Spleen (tissue), 7 donors: ENCODE results near the gene OR6X1.

Experiments
- CTCF ChIP-seq, 11 experiments: fragments of 200-600 bp in 7 of 11; fragments of 450-650 bp in 4 of 11; sonication (generic) in 4 of 11; IDR thresholded peaks in 8 of 11; conservative IDR thresholded peaks in 3 of 11; 1 replicate in 7 of 11; 2 replicates in 4 of 11; pipeline versions ENCODE4 v1.4.0 to v1.8.0; 2016 to 2021; ENCODE audit warnings: antibody characterized with exemption in 11 of 11, inconsistent platforms in 4 of 11, mild to moderate bottlenecking in 1 of 11
- POLR2A ChIP-seq, 3 donors: fragments of 450-650 bp; IDR thresholded peaks; one replicate each; pipeline ENCODE4 v1.5.1; 2017; ENCODE audit warnings: antibody characterized with exemption in 3 of 3, mild to moderate bottlenecking in 1 of 3
- POLR2AphosphoS5 ChIP-seq, 3 donors: sonication (generic); formaldehyde crosslinking; IDR thresholded peaks; one replicate each; pipeline ENCODE4 v1.5.1; 2017; ENCODE audit warnings: antibody characterized with exemption in 3 of 3
- donor health status: DM: no; HTN: no; CAD: no; lungs with moderate emphysema.
- donor health status: DM: no; HTN: no; CAD: no.
- donor health status: DM: no; HTN: no; CAD: no.

DNA sequence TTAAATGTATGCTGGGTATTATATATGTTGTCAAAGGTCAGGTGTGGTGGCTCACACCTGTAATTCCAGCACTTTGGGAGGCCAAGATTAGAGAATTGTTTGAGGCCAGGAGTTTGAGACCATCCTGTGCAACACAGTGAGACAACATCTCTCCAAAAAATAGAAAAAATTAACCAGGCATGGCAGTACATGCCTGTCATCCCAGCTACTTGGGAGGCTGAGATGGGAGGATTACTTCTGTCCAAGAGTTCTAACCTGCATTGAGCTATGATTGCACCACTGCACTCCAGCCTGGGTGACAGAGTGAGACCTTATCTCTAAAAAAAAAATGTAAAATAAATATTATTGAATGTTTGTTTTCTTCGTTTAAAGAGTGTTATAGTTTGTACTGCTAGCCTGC lies 11.3 kb upstream of the OR6X1 start:
- TF ChIP-seq CTCF (IDR thresholded peaks at IDR 0.05 in 8 of 11, conservative IDR thresholded peaks at IDR 0.05 in 3 of 11) (no peak), POLR2AphosphoS5 (IDR thresholded peaks at IDR 0.05) (no peak), POLR2A (IDR thresholded peaks at IDR 0.05) (no peak)
